Measurements from ENCODE around the gene GPR137B. TPM values are rescaled to one million over a fixed set of nuclear protein-coding genes. Genes with fewer than 3 reads are reported as not detected.

The GPR137B gene
- total and polyA plus RNA-seq, 9 of the 15 experiments (the other 6 are each of a cell fraction or from before 2014, with no cell fraction given): 0.04 to 1.0 (median 0.62) TPM

DNA sequence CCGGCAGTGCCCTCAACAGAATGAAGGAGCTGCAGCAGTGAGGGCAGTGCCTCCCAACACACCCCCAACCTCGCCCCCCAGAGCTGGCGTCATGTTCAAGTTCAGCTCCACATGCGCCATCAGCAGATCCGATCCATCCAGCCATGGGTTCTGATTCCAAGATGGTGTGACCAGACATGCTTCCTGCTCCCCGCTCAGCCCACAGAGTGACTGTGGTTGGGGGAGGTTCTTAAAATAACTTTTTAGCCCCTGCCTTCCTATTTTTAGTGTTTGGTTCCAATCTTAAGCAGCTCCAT is 30.1 kb upstream of the GPR137B start:
- no peaks in the 10 kb centered on the region for H3K36me3 ChIP-seq (ENCODE audit: control insufficient read depth, insufficient read depth, low read length)
- no peaks in the 10 kb centered on the region for H3K9me3 ChIP-seq (replicated peaks; ENCODE audit: control insufficient read depth, insufficient read depth, low read depth, low read length)
- H3K4me2 ChIP-seq (ENCODE audit: insufficient read depth, low read length): no peak overlapping the region
- no peak overlapping the region for H3K4me3 ChIP-seq
- H3K27me3 ChIP-seq (ENCODE audit: control insufficient read depth in 2 of 2, insufficient read depth in 2 of 2, low read length in 2 of 2): peaks cover 2 to 30% of the 10 kb centered on the region in 2 experiments; a peak in 3 of 5 replicates
- WGBS (ENCODE audit: insufficient coverage, low coverage, missing lambda C conversion rate): 18% methylated on average over 6 of the region's 6 CpGs
- H3K4me1 ChIP-seq (replicated peaks in 1 of 2; ENCODE audit: control insufficient read depth in 2 of 2, insufficient read depth in 2 of 2, low read length in 2 of 2): peaks cover 0 to 5% of the 10 kb centered on the region in 2 experiments; a peak in 3 of 5 replicates
- no peak overlapping the region for H2AFZ ChIP-seq (ENCODE audit: low read depth, low read length)
- H3K27ac ChIP-seq (ENCODE audit: extremely low read depth, low read depth, low read length): no peak overlapping the region
- in situ Hi-C loops (cut with MboI) (loop anchor here (5.0 to 25.0 kb wide), 3 partner anchors 380 to 1450 kb away; no protein-coding TSS in a partner anchor), intact Hi-C loops (cut with micrococcal nuclease) (no loop called here)
- ChIA-PET CTCF (ENCODE audit: low intra/inter-chr PET ratio) (no interaction called here), POLR2A (interaction anchor here (0.7 to 1.5 kb wide), 2 partner anchors 375 to 482 kb away, joined by 3 to 4 read pairs; no protein-coding TSS in a partner anchor)
- no peaks in the 10 kb centered on the region for H3K79me2 ChIP-seq (ENCODE audit: control insufficient read depth, insufficient read depth, low read length)
- no peaks in the 10 kb centered on the region for H3K9me1 ChIP-seq (ENCODE audit: control insufficient read depth, insufficient read depth, low read length)
- no peak for DNase-seq (ENCODE audit: extremely low read depth in 1 of 4, low spot score in 3 of 4)
- FAIRE-seq: no peak
- H3K9ac ChIP-seq (ENCODE audit: insufficient read depth in 1 of 2, low read depth in 2 of 2, low read length in 2 of 2): no peak overlapping the region
- H4K20me1 ChIP-seq (replicated peaks; ENCODE audit: control insufficient read depth, insufficient read depth, low read length): no peaks in the 10 kb centered on the region
- BruUV-seq (replicated peaks): no TSS peak
- TF ChIP-seq, protein P1, sequence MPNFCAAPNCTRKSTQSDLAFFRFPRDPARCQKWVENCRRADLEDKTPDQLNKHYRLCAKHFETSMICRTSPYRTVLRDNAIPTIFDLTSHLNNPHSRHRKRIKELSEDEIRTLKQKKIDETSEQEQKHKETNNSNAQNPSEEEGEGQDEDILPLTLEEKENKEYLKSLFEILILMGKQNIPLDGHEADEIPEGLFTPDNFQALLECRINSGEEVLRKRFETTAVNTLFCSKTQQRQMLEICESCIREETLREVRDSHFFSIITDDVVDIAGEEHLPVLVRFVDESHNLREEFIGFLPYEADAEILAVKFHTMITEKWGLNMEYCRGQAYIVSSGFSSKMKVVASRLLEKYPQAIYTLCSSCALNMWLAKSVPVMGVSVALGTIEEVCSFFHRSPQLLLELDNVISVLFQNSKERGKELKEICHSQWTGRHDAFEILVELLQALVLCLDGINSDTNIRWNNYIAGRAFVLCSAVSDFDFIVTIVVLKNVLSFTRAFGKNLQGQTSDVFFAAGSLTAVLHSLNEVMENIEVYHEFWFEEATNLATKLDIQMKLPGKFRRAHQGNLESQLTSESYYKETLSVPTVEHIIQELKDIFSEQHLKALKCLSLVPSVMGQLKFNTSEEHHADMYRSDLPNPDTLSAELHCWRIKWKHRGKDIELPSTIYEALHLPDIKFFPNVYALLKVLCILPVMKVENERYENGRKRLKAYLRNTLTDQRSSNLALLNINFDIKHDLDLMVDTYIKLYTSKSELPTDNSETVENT (CRISPR knock-in tag; IDR thresholded peaks at IDR 0.05): no peak
- TF ChIP-seq MBD2 (IDR thresholded peaks at IDR 0.05; ENCODE audit: borderline replicate concordance, low read depth) (no peak), ZBTB8A (IDR thresholded peaks at IDR 0.05; ENCODE audit: partially characterized antibody) (no peak), NFE2L1 (tag; IDR thresholded peaks at IDR 0.05; ENCODE audit: borderline replicate concordance, low read depth) (no peak), NELFE (IDR thresholded peaks at IDR 0.05; ENCODE audit: insufficient read depth, insufficient read length) (no peak), HDAC1 (IDR thresholded peaks at IDR 0.05) (no peak), RBM15 (IDR thresholded peaks at IDR 0.05; ENCODE audit: insufficient read depth, low read length) (no peak), DMBX1 (CRISPR knock-in tag; IDR thresholded peaks at IDR 0.05; ENCODE audit: borderline replicate concordance) (no peak), POLR2AphosphoS2 (IDR thresholded peaks at IDR 0.05; ENCODE audit: low read length) (no peak), KAT8 (IDR thresholded peaks at IDR 0.05; ENCODE audit: low read depth) (no peak), ARNT (IDR thresholded peaks at IDR 0.05) (no peak), ZNF316 (IDR thresholded peaks at IDR 0.05) (no peak), FUS (optimal IDR thresholded peaks at IDR 0.05; ENCODE audit: low read depth, low read length) (no peak), ZNF175 (CRISPR knock-in tag; IDR thresholded peaks at IDR 0.05; ENCODE audit: low read depth) (no peak), RBBP5 (IDR thresholded peaks at IDR 0.05; ENCODE audit: borderline replicate concordance, insufficient read depth, low read length, poor library complexity, severe bottlenecking) (no peak), TRIM24 (IDR thresholded peaks at IDR 0.05) (no peak), COPS2 (conservative IDR thresholded peaks at IDR 0.05) (no peak)
- no peak for ATAC-seq

Measured in K562 (cell line).